Glutamatergic neuron (in vitro differentiated cells): ENCODE measurements around the gene ZNF106. TPM values are rescaled to one million over a fixed set of nuclear protein-coding genes. Genes with fewer than 3 reads are reported as not detected.

Experiments used
- DNase-seq: peaks from one replicate; pipeline ENCODE4 v3.0.0; 2022
- H3K27ac Mint-ChIP-seq: one replicate; pipeline ENCODE4 v1.8.0; 2020; ENCODE audit warnings: mild to moderate bottlenecking, mixed read lengths, inconsistent platforms; ENCODE audit not compliant: unreplicated experiment
- H3K27me3 Mint-ChIP-seq: one replicate; pipeline ENCODE4 v1.8.0; 2020; ENCODE audit warnings: mild to moderate bottlenecking, moderate library complexity, mixed read lengths, inconsistent platforms; ENCODE audit not compliant: unreplicated experiment
- H3K36me3 Mint-ChIP-seq: one replicate; pipeline ENCODE4 v1.8.0; 2020; ENCODE audit warnings: mild to moderate bottlenecking, mixed read lengths, inconsistent platforms; ENCODE audit not compliant: unreplicated experiment
- H3K4me1 Mint-ChIP-seq: one replicate; pipeline ENCODE4 v1.8.0; 2020; ENCODE audit warnings: mild to moderate bottlenecking, low read depth, mixed read lengths, inconsistent platforms; ENCODE audit not compliant: unreplicated experiment
- H3K4me3 Mint-ChIP-seq: one replicate; pipeline ENCODE4 v1.8.0; 2020; ENCODE audit warnings: mild to moderate bottlenecking, mixed read lengths, inconsistent platforms; ENCODE audit not compliant: unreplicated experiment
- H3K9me3 Mint-ChIP-seq: one replicate; pipeline ENCODE4 v1.8.0; 2020; ENCODE audit warnings: mild to moderate bottlenecking, moderate library complexity, mixed read lengths, inconsistent platforms; ENCODE audit not compliant: unreplicated experiment
- CTCF ChIP-seq: fragments of 200-600 bp; sonication (generic); IDR thresholded peaks from one replicate; pipeline ENCODE4 v1.5.0; 2021; ENCODE audit not compliant: partially characterized antibody, unreplicated experiment
- total RNA-seq: library from RNA; stranded (reverse); fragmentation: NEBNext Ultra II Directional; extraction: Animal tissue kit (Norgen Biotek cat#: 25700); gene quantifications from one replicate; pipeline ENCODE4 v1.2.1, GENCODE V29; 2021; ENCODE audit not compliant: unreplicated experiment

Gene ZNF106
- total RNA-seq, 1 donor from 2014 or later: 37.2 TPM

GRCh38 chr15:42494998-42495360 lies 4.0 kb upstream of the ZNF106 start:
- Mint-ChIP-seq H3K36me3 (no peaks in the 10 kb centered on the region), H3K27me3 (peaks cover 11% of the 10 kb centered on the region), H3K9me3 (peaks cover 17% of the 10 kb centered on the region), H3K27ac (peak overlapping the region; percentile 86), H3K4me1 (peaks cover 15% of the 10 kb centered on the region), H3K4me3 (peak overlapping the region; percentile 100)
- no peak for TF ChIP-seq CTCF
- DNase-seq: no peak

GRCh38 chr15:42493679-42494078 lies 2.7 kb upstream of the ZNF106 start:
- peaks cover 17% of the 10 kb centered on the region for H3K9me3 Mint-ChIP-seq
- no peaks in the 10 kb centered on the region for H3K36me3 Mint-ChIP-seq
- no peak overlapping the region for H3K4me3 Mint-ChIP-seq
- H3K27ac Mint-ChIP-seq: peak overlapping the region; percentile 7
- no peak for TF ChIP-seq CTCF
- DNase-seq: no peak
- peaks cover 15% of the 10 kb centered on the region for H3K4me1 Mint-ChIP-seq
- peaks cover 11% of the 10 kb centered on the region for H3K27me3 Mint-ChIP-seq

- Mint-ChIP-seq H3K27ac (peak overlapping the region; percentile 94), H3K36me3 (no peaks in the 10 kb centered on the region), H3K4me1 (peaks cover 14% of the 10 kb centered on the region), H3K27me3 (peaks cover 9% of the 10 kb centered on the region), H3K4me3 (peak overlapping the region; percentile 91), H3K9me3 (peaks cover 17% of the 10 kb centered on the region)
- TF ChIP-seq CTCF: no peak
- no peak for DNase-seq
Observed at GRCh38 chr15:42491539-42492225, 741 bp upstream of the ZNF106 start.

- TF ChIP-seq CTCF: no peak
- H3K36me3 Mint-ChIP-seq: no peaks in the 10 kb centered on the region
- peaks cover 2% of the 10 kb centered on the region for H3K27me3 Mint-ChIP-seq
- no peak for DNase-seq
- H3K4me3 Mint-ChIP-seq: peak overlapping the region; percentile 91
- peak overlapping the region; percentile 94 for H3K27ac Mint-ChIP-seq
- H3K9me3 Mint-ChIP-seq: peaks cover 13% of the 10 kb centered on the region
- H3K4me1 Mint-ChIP-seq: peaks cover 8% of the 10 kb centered on the region
Observed at GRCh38 chr15:42490291-42490670, 660 bp downstream of the ZNF106 start.

- no peak for TF ChIP-seq CTCF
- peaks cover 4% of the 10 kb centered on the region for H3K36me3 Mint-ChIP-seq
- H3K27me3 Mint-ChIP-seq: no peaks in the 10 kb centered on the region
- no peaks in the 10 kb centered on the region for H3K4me1 Mint-ChIP-seq
- DNase-seq: no peak
- H3K4me3 Mint-ChIP-seq: no peak overlapping the region
- no peaks in the 10 kb centered on the region for H3K9me3 Mint-ChIP-seq
- no peak overlapping the region for H3K27ac Mint-ChIP-seq
Observed at GRCh38 chr15:42483677-42484076, 7.3 kb downstream of the ZNF106 start.
